ENCODE measurements around the gene HADH. TPM values are rescaled to one million over a fixed set of nuclear protein-coding genes. Genes with fewer than 3 reads are reported as not detected.
"Not testable (repeated sequence)": the region's sequence is repeated elsewhere in the genome, so short reads cannot be mapped to it uniquely, and the experiment has no call there.

Gene HADH
- 100 to 1,000 TPM in 2 of 4 donors, 10 to 100 TPM in 2; 90.2 to 110 (median 97.7) TPM for polyA plus RNA-seq (ENCODE audit: insufficient read length in 4 of 4)

- DNase-seq (ENCODE audit: low read depth in 4 of 4, low spot score in 2 of 4), result peak; percentile 79 to 87 (median 83)
Observed at GRCh38 chr4:107989537-107990386, at the start of gene HADH. TSS of gene HADH (plus strand) at chr4:107989889. CDS start at chr4:107989933, 44 bp downstream.

- no peak for DNase-seq (ENCODE audit: low read depth in 4 of 4, low spot score in 2 of 4)
Observed at GRCh38 chr4:107945809-107946208, 43.9 kb upstream of the HADH start.

- DNase-seq (ENCODE audit: low read depth in 4 of 4, low spot score in 2 of 4), result no peak
Observed at GRCh38 chr4:107950746-107951540, 38.7 kb upstream of the HADH start.

- DNase-seq (ENCODE audit: low read depth in 4 of 4, low spot score in 2 of 4), result no peak
Observed at GRCh38 chr4:107951551-107951950, 38.1 kb upstream of the HADH start.

- DNase-seq (ENCODE audit: low read depth in 4 of 4, low spot score in 2 of 4), result no peak
Observed at GRCh38 chr4:107956011-107956410, 33.7 kb upstream of the HADH start.

GRCh38 chr4:107966903-107967302, 22.8 kb upstream of the HADH start:
- no peak for DNase-seq (ENCODE audit: low read depth in 4 of 4, low spot score in 2 of 4)

- DNase-seq (ENCODE audit: low read depth in 4 of 4, low spot score in 2 of 4), result not testable (repeated sequence)
Observed at GRCh38 chr4:107967519-107967918, 22.2 kb upstream of the HADH start.

- DNase-seq (ENCODE audit: low read depth in 4 of 4, low spot score in 2 of 4), result not testable (repeated sequence)
Observed at GRCh38 chr4:107967921-107968320, 21.8 kb upstream of the HADH start.

GRCh38 chr4:107970063-107970798, 19.5 kb upstream of the HADH start:
- DNase-seq (ENCODE audit: low read depth in 4 of 4, low spot score in 2 of 4), result no peak

GRCh38 chr4:107972605-107973004, 17.1 kb upstream of the HADH start:
- no peak for DNase-seq (ENCODE audit: low read depth in 4 of 4, low spot score in 2 of 4)

- DNase-seq (ENCODE audit: low read depth in 4 of 4, low spot score in 2 of 4), result no peak
Observed at GRCh38 chr4:107974523-107974922, 15.2 kb upstream of the HADH start.

GRCh38 chr4:107977482-107977881, 12.2 kb upstream of the HADH start:
- no peak for DNase-seq (ENCODE audit: low read depth in 4 of 4, low spot score in 2 of 4)

GRCh38 chr4:107977966-107978705, 11.6 kb upstream of the HADH start:
- no peak for DNase-seq (ENCODE audit: low read depth in 4 of 4, low spot score in 2 of 4)

GRCh38 chr4:107978716-107979451, 10.8 kb upstream of the HADH start:
- no peak for DNase-seq (ENCODE audit: low read depth in 4 of 4, low spot score in 2 of 4)

- no peak for DNase-seq (ENCODE audit: low read depth in 4 of 4, low spot score in 2 of 4)
Observed at GRCh38 chr4:107987916-107988762, 1.6 kb upstream of the HADH start.

GRCh38 chr4:107988763-107989035, 990 bp upstream of the HADH start:
- DNase-seq (ENCODE audit: low read depth in 4 of 4, low spot score in 2 of 4), result no peak

- DNase-seq (ENCODE audit: low read depth in 4 of 4, low spot score in 2 of 4), result peak in 2 of 4 donors; percentile 11 to 24
Observed at GRCh38 chr4:107989162-107989536, 540 bp upstream of the HADH start.

GRCh38 chr4:107991945-107992630, 2.4 kb downstream of the HADH start:
- DNase-seq (ENCODE audit: low read depth in 4 of 4, low spot score in 2 of 4), result no peak
